Measurements from ENCODE around the gene TRAPPC12.
A peak's percentile ranks its signal among the peaks of the same experiment; 100 is the strongest.
"Not testable (repeated sequence)": the region's sequence is repeated elsewhere in the genome, so short reads cannot be mapped to it uniquely, and the experiment has no call there.

TRAPPC12 gene

GRCh38 chr2:3369340-3370181 is 9.9 kb upstream of the TRAPPC12 start:
- DNase-seq: not testable (repeated sequence)

GRCh38 chr2:3376821-3377220 is 2.7 kb upstream of the TRAPPC12 start:
- no peak for DNase-seq

GRCh38 chr2:3377279-3377611 is 2.2 kb upstream of the TRAPPC12 start:
- DNase-seq: peak; percentile 24

- peak; percentile 97 for DNase-seq
Observed at GRCh38 chr2:3377612-3378432, 1.7 kb upstream of the TRAPPC12 start, which contains the start of gene EIPR1. Gene EIPR1 (minus strand): TSS chr2:3377818. CDS start chr2:3377689, 129 bp downstream.

- DNase-seq: no peak
Observed at GRCh38 chr2:3379339-3379646, 201 bp upstream of the TRAPPC12 start.

GRCh38 chr2:3386448-3386958 is 7.0 kb downstream of the TRAPPC12 start:
- DNase-seq: no peak

- DNase-seq: no peak
Observed at GRCh38 chr2:3387011-3387410, 7.5 kb downstream of the TRAPPC12 start.

GRCh38 chr2:3387644-3388411 is 8.3 kb downstream of the TRAPPC12 start:
- DNase-seq: no peak

- no peak for DNase-seq
Observed at GRCh38 chr2:3388412-3388738, 8.9 kb downstream of the TRAPPC12 start.

GRCh38 chr2:3389193-3389592 is 9.7 kb downstream of the TRAPPC12 start:
- no peak for DNase-seq

- DNase-seq: no peak
Observed at GRCh38 chr2:3390041-3390440, 10.5 kb downstream of the TRAPPC12 start.

- no peak for DNase-seq
Observed at GRCh38 chr2:3392216-3392615, 12.7 kb downstream of the TRAPPC12 start.

GRCh38 chr2:3396920-3397559 is 17.5 kb downstream of the TRAPPC12 start:
- no peak for DNase-seq

GRCh38 chr2:3398857-3399256 is 19.4 kb downstream of the TRAPPC12 start:
- DNase-seq: no peak

- DNase-seq: no peak
Observed at GRCh38 chr2:3399381-3399780, 19.9 kb downstream of the TRAPPC12 start.

- no peak for DNase-seq
Observed at GRCh38 chr2:3399829-3400228, 20.3 kb downstream of the TRAPPC12 start.

- no peak for DNase-seq
Observed at GRCh38 chr2:3403587-3404334, 24.3 kb downstream of the TRAPPC12 start.

GRCh38 chr2:3404349-3404894 is 24.9 kb downstream of the TRAPPC12 start:
- no peak for DNase-seq

- no peak for DNase-seq
Observed at GRCh38 chr2:3405307-3405706, 25.8 kb downstream of the TRAPPC12 start.

GRCh38 chr2:3405876-3406275 is 26.4 kb downstream of the TRAPPC12 start:
- no peak for DNase-seq

GRCh38 chr2:3406501-3406900 is 27.0 kb downstream of the TRAPPC12 start:
- DNase-seq: no peak

GRCh38 chr2:3408781-3409180 is 29.3 kb downstream of the TRAPPC12 start:
- no peak for DNase-seq

Measured in NCI-H2227 treated with DMSO at 0.1 percent for 48 hours (cell line).